Activated CD4-positive, alpha-beta T cell treated with anti-CD3 and anti-CD28 coated beads, Interleukin-2, amount 10 ng/mL, durations not matched to agents 24 days and 14 days (primary cell): Measurements from ENCODE around the gene MLANA. TPM values are rescaled to one million over a fixed set of nuclear protein-coding genes. Genes with fewer than 3 reads are reported as not detected.

Source experiments
- DNase-seq: peaks from one replicate; pipeline ENCODE4 v3.0.0; 2022
- H3K27ac Mint-ChIP-seq: one replicate; pipeline ENCODE4 v1.8.0; 2022; ENCODE audit warnings: mild to moderate bottlenecking, mixed read lengths
- H3K27me3 Mint-ChIP-seq: one replicate; pipeline ENCODE4 v1.8.0; 2022; ENCODE audit warnings: mixed read lengths
- H3K36me3 Mint-ChIP-seq: one replicate; pipeline ENCODE4 v1.8.0; 2022; ENCODE audit warnings: low read depth, mild to moderate bottlenecking, mixed read lengths
- H3K4me1 Mint-ChIP-seq: one replicate; pipeline ENCODE4 v1.8.0; 2021; ENCODE audit warnings: mixed read lengths
- H3K4me3 Mint-ChIP-seq: one replicate; pipeline ENCODE4 v1.8.0; 2022; ENCODE audit warnings: mild to moderate bottlenecking, moderate library complexity, mixed read lengths
- H3K9me3 Mint-ChIP-seq: one replicate; pipeline ENCODE4 v1.8.0; 2021; ENCODE audit warnings: mixed read lengths
- intact Hi-C: fragments of 100-400 bp; cut with micrococcal nuclease; formaldehyde crosslinking; loops from one replicate; pipeline ENCODE4 v1.15.1; 2023
- total RNA-seq: library from RNA; stranded (reverse); gene quantifications from 2 replicates; pipeline ENCODE4 v1.2.3, GENCODE V29; 2022

MLANA gene
- total RNA-seq, 1 donor from 2014 or later = not detected

DNA sequence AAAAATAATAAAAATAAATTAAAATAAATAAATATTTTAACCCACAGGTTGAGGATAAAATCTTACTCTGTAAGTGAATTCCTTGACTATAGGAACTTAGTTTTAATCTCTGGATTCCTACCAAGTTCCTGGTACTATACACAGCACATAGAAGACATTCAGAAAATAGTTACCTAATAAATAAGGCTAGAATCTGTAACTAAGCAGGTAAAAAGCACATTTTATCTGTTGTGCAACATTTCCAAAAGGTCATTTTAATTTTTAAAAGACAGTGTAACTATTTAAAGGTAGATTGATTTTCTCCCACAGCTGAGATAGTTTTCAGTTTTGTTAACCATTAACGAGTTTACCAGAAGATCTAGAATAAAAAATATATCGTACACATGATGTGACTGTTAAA lies 47.8 kb downstream of the MLANA start:
- H3K36me3 Mint-ChIP-seq = peaks cover 4% of the 10 kb centered on the region
- intact Hi-C loops = no loop called here
- H3K4me1 Mint-ChIP-seq = no peaks in the 10 kb centered on the region
- H3K4me3 Mint-ChIP-seq = no peak overlapping the region
- H3K27me3 Mint-ChIP-seq = no peaks in the 10 kb centered on the region
- H3K27ac Mint-ChIP-seq = no peak overlapping the region
- H3K9me3 Mint-ChIP-seq = no peaks in the 10 kb centered on the region
- no peak for DNase-seq

DNA sequence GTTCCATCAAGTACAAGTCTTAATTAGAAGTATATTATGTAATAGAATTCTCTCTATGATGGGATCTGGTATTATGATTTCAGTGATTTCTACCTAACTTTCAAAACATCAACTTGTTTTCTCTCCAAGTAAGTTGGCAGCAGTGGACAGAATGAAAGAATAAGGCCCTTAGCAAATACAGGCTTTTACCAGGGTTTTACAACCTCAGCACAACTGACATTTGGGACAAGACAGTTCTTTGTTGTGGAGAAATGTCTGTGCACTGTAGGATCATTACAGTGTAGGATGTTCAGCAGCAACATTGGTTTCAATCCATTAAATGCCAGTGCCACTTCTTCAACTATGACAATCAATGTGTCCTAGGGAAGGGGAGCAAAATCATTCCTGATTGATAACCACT lies 48.8 kb downstream of the MLANA start:
- H3K27ac Mint-ChIP-seq = no peak overlapping the region
- intact Hi-C loops = no loop called here
- H3K9me3 Mint-ChIP-seq = no peaks in the 10 kb centered on the region
- DNase-seq = no peak
- H3K36me3 Mint-ChIP-seq = peaks cover 2% of the 10 kb centered on the region
- H3K4me1 Mint-ChIP-seq = no peaks in the 10 kb centered on the region
- H3K4me3 Mint-ChIP-seq = no peak overlapping the region
- no peaks in the 10 kb centered on the region for H3K27me3 Mint-ChIP-seq

DNA sequence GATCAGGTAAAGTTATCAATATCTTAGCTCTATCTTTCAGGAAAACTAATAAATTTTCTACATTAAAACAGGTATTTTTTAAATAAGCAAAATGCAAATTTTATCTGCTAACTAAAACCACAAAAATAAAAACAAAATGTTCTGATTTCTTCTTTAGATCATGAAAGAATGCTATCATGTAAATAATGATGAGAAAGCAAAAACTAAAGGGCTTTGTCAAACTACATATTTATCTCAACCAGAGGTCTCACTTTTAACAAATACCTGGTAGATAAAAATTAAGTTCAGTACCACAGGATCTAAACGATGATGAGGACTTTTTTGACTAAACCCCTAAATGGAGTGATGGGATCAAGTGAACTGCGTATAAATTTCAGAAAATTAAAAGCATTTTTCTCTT lies 50.5 kb downstream of the MLANA start:
- no peak for DNase-seq
- Mint-ChIP-seq H3K27me3 (no peaks in the 10 kb centered on the region), H3K4me1 (no peaks in the 10 kb centered on the region), H3K27ac (no peak overlapping the region), H3K36me3 (peaks cover 2% of the 10 kb centered on the region), H3K9me3 (no peaks in the 10 kb centered on the region), H3K4me3 (no peak overlapping the region)
- intact Hi-C loops = no loop called here

DNA sequence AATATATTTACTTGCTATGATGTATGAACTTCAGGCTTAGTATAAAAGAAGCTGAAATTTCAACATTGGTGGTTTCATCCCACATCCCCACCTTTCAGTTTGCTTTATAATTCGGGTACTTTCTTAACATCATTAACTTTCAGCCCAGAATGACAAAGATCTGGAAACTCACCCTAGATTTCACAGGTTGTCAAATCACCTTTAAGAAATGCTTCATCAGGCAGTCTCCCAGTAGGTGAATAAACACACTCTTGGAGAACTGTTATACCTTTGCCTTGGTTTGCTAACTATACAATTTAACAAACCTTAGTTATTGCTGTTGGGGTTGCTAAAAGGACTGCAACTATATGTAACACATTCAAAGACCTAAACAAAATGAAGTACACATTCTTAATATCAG lies 54.4 kb downstream of the MLANA start:
- intact Hi-C loops = loop anchor here (5.0 kb wide), 2 partner anchors 33 to 62 kb away; a partner anchor contains a TSS
- Mint-ChIP-seq H3K4me1 (peaks cover 12% of the 10 kb centered on the region), H3K27ac (no peak overlapping the region), H3K36me3 (no peaks in the 10 kb centered on the region), H3K27me3 (no peaks in the 10 kb centered on the region), H3K4me3 (no peak overlapping the region), H3K9me3 (no peaks in the 10 kb centered on the region)
- no peak for DNase-seq

DNA sequence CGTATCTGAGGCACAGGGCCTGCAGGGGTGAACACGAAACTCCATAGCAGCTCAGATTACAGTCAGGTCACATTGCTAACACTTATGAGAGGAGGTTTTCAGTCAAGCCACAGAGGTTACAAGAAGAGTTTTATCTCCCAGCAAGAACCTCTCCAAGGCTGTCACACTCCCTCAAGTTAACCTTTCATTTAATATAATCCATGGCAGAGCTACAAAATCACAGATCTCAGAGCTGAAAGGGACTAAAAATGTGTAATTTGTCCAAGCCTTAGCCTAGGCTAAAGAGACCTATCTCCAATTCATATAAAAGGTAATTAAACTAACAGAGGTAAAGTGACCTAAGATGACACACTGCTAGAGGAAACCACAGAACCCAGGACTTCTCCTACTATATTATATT lies 57.2 kb downstream of the MLANA start:
- no peak for DNase-seq
- H3K27me3 Mint-ChIP-seq = no peaks in the 10 kb centered on the region
- H3K9me3 Mint-ChIP-seq = no peaks in the 10 kb centered on the region
- no peak overlapping the region for H3K4me3 Mint-ChIP-seq
- no peak overlapping the region for H3K27ac Mint-ChIP-seq
- H3K4me1 Mint-ChIP-seq = peaks cover 14% of the 10 kb centered on the region
- intact Hi-C loops = loop anchor here (5.0 kb wide), 2 partner anchors 36 to 59 kb away; a partner anchor contains a TSS
- no peaks in the 10 kb centered on the region for H3K36me3 Mint-ChIP-seq

DNA sequence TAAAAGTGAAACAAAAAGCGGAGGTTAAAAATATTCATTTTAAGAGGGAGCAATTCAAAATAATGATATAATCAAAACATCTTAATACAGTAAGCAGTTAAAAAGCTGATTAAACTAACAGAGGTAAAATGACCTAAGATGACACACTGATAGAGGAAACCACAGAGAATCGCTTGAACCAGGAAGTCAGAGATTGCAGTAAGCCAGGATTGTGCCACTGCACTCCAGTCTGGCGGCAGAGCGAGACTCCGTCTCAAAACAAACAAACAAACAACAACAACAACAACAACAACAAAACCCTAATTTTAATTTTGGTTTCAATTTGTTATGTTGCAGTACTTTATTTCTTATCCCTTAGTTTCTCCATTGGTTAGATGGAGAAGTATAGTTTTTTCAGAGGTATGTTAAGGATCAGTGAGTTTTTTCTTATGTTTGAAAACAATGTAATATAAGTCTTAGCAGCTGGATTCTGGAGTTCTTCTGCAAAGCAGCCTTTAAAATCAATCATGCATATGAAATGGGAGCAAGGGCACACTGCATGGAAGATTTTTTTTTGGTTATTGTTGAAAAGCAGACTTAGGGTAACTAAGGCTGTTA lies 58.5 kb downstream of the MLANA start:
- H3K4me1 Mint-ChIP-seq = peaks cover 14% of the 10 kb centered on the region
- no peaks in the 10 kb centered on the region for H3K9me3 Mint-ChIP-seq
- no peak overlapping the region for H3K27ac Mint-ChIP-seq
- peak overlapping the region; percentile 54 for H3K4me3 Mint-ChIP-seq
- DNase-seq = peak; percentile 72
- intact Hi-C loops = loop anchor here (5.0 kb wide), 2 partner anchors 37 to 58 kb away; a partner anchor contains a TSS
- peaks cover 1% of the 10 kb centered on the region for H3K36me3 Mint-ChIP-seq
- no peaks in the 10 kb centered on the region for H3K27me3 Mint-ChIP-seq

DNA sequence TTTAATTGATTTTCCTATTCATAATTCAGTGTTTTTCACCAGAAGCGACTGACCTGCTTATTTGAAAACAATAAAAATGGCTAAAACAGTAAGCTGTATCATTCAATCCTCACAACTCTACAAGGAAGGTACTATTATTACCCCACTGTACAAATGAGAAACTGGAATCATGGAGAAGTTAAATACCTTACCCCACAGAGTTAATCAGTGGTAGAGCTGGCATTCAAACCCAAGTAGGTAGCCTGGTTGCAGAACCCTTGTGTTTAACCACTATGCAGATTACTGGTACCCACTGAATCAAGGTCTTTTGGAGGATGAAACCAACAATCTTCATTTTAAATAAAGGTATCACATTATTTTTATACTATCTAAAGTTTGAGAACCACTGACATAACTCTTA lies 59.6 kb downstream of the MLANA start:
- H3K36me3 Mint-ChIP-seq = peaks cover 2% of the 10 kb centered on the region
- H3K4me3 Mint-ChIP-seq = no peak overlapping the region
- H3K9me3 Mint-ChIP-seq = no peaks in the 10 kb centered on the region
- H3K27ac Mint-ChIP-seq = no peak overlapping the region
- no peaks in the 10 kb centered on the region for H3K27me3 Mint-ChIP-seq
- H3K4me1 Mint-ChIP-seq = peaks cover 14% of the 10 kb centered on the region
- no peak for DNase-seq
- intact Hi-C loops = no loop called here

DNA sequence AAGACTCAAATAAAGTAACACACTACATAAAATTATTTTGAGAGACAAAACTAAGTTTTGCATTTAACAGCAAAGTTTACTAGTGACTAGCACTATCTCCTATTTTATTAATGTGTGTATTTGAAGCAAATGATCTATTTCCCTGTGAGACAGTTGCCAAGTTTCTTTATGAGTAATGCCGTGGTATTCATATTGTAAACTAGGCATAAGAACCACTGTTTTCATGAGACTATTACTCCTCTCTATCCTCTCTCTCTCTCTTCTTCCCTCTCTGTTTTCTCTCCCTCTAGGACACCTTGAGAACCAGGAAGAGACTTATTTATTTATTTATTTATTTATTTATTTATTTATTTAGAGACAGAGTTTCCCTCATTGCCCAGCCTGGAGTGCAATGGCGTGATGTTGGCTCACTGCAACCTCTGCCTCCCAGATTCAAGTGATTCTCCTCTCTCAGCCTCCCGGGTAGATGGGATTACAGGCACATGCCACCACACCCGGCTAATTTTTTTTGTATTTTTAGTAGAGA lies 61.1 kb downstream of the MLANA start:
- H3K27ac Mint-ChIP-seq = no peak overlapping the region
- no peak overlapping the region for H3K4me3 Mint-ChIP-seq
- intact Hi-C loops = no loop called here
- H3K27me3 Mint-ChIP-seq = no peaks in the 10 kb centered on the region
- H3K36me3 Mint-ChIP-seq = peaks cover 2% of the 10 kb centered on the region
- H3K4me1 Mint-ChIP-seq = peaks cover 14% of the 10 kb centered on the region
- H3K9me3 Mint-ChIP-seq = no peaks in the 10 kb centered on the region
- DNase-seq = no peak

DNA sequence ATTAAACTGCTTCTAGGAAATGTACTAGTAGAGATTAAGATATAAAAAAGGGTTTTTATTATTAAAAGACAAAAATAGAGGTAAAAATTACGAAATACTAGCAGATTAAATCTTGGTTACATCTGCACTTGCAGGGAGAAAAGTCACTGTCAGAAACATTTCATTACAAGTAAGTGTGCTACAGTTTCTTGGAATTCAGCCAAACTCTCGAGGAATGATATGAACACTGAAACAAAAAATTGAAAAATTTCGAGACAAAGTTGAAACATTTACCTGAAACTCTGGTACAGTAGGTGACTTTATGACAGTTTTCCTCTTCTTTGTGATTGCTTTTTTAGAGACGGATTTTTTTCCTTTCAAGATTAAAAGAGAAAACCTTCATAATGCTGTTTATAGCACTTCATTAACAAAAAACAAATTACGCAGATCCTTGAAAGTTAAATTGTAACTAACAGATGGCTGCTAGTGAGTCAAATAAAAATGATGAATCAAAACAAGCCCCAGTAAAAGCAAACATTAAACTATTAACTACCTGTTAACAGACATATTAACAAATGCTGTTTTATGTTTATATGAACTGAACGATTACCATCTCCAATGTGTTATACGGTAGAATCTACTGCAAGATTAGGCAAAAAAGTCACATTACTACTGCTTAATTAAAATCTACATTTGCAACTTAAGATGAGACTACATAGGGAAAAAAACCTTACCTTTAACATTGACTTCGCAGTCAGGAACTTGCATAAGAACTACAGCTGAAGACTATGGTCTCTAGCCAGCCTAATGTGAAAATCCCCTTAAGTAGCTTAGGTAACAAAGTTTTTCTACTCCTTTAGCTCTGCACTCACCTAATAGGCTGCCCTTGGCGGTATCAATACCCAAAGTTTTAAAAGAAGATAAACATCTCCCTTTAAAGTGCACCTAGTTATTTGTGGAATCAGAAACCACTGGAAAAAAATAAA lies 63.3 kb downstream of the MLANA start:
- H3K4me1 Mint-ChIP-seq = peaks cover 7% of the 10 kb centered on the region
- no peak overlapping the region for H3K4me3 Mint-ChIP-seq
- intact Hi-C loops = no loop called here
- no peaks in the 10 kb centered on the region for H3K27me3 Mint-ChIP-seq
- DNase-seq = no peak
- H3K27ac Mint-ChIP-seq = no peak overlapping the region
- H3K36me3 Mint-ChIP-seq = peaks cover 3% of the 10 kb centered on the region
- H3K9me3 Mint-ChIP-seq = no peaks in the 10 kb centered on the region

DNA sequence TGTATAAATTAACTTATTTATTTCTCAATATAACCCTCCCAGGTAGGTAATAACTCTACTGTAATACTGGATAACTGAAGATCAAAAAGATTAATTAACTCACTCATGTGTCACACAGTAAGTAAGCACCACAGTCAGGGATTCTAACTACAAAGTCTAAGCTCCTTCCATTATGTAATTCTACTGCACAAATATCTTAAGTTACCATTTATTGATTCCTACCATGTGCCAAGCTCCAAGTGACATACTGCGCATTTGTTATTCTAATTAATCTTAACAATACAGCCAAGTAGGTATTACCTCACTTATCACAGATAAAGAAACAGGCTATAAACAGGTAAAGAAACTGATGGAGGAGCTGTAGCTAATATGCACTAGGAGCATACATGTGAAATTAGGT lies 66.5 kb downstream of the MLANA start:
- H3K4me3 Mint-ChIP-seq = no peak overlapping the region
- no peaks in the 10 kb centered on the region for H3K27me3 Mint-ChIP-seq
- H3K4me1 Mint-ChIP-seq = no peaks in the 10 kb centered on the region
- DNase-seq = no peak
- intact Hi-C loops = loop anchor here (5.0 kb wide), 1 partner anchor 70 kb away; no protein-coding TSS in a partner anchor
- no peak overlapping the region for H3K27ac Mint-ChIP-seq
- H3K36me3 Mint-ChIP-seq = peaks cover 4% of the 10 kb centered on the region
- no peaks in the 10 kb centered on the region for H3K9me3 Mint-ChIP-seq

DNA sequence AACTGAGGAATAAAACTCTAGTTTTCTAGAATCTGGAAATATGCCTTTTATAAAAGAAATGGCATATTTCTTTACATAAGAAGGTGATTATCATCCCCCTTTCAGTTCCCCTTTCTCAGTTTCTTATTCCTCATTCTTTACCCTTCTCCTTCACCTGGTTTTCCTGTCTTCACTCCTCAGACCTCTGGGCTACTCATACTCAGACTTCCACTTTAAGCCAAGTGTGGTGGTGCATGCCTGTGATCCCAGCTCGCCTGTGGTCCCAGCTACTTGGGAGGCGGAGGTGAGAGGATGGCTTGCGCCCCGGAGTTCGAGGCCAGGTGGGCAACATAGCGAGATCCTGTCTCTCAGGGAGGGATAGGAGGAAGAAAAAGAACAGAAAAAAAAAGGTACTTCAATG lies 67.6 kb downstream of the MLANA start:
- DNase-seq = no peak
- H3K4me3 Mint-ChIP-seq = no peak overlapping the region
- H3K4me1 Mint-ChIP-seq = no peaks in the 10 kb centered on the region
- H3K36me3 Mint-ChIP-seq = peaks cover 4% of the 10 kb centered on the region
- no peaks in the 10 kb centered on the region for H3K27me3 Mint-ChIP-seq
- no peaks in the 10 kb centered on the region for H3K9me3 Mint-ChIP-seq
- no peak overlapping the region for H3K27ac Mint-ChIP-seq
- intact Hi-C loops = loop anchor here (5.0 kb wide), 1 partner anchor 71 kb away; no protein-coding TSS in a partner anchor
